ENCODE data around the gene DNM2.

The DNM2 gene

DNA sequence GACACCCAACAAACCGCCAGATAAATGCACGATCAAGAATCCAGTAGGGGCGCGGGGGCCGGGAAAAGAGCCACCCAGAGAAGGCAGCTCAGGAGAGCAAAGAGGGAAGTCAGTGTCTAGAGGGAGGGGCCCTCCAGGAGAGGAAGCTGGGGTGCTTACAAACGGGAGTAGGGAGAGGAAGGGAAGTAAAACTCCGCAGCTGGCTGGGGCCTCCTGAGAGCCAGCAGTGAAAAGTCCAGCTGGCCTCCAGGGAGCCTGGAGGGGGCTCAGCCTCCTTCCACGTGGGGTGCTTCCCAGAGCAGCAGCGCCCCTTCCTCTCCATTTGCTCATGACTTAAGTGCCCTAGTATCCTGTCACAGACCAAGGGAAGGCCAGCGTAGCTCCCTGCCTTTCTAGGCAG lies 66.4 kb downstream of the DNM2 start:
- DNase-seq = no peak

DNA sequence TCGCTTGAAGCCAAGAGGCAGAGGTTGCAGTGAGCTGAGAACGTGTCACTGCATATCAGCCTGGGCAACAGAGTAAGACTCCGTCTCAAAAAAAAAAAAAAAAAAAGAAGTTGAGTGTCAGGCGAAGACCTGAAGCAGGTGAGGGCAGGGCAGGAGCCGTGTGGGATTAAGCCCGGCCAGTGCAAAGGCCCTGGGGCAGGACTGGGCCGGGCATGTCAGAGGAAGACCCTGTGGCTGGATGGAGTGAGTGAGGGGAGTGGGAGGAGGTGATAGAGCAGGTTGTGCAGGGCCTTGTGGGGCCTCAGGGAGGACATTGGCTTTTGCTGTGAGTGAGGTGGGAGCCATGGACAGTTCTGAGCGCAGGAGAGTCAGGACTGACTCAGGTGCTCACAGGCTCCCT lies 70.3 kb downstream of the DNM2 start:
- DNase-seq = no peak

DNA sequence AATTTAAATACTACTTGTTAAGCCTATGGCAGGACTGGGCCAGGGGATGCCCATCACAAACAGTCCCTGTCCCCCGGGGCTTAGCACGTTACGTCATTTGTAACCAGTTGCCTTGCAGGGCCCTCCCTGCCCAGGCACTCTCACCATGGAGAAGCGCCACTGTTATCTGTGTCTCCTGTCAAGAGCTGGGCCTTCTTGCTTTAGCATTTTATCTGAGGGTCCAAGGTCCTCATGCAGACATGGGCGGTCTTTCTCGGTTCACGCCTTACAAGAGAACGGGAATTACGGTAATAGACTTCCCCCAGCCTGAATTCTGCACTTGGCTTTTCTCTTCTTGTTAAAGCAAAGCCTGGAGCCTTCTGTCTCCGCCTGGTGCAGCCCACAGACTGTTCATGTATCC lies 72.0 kb downstream of the DNM2 start:
- DNase-seq = no peak

DNA sequence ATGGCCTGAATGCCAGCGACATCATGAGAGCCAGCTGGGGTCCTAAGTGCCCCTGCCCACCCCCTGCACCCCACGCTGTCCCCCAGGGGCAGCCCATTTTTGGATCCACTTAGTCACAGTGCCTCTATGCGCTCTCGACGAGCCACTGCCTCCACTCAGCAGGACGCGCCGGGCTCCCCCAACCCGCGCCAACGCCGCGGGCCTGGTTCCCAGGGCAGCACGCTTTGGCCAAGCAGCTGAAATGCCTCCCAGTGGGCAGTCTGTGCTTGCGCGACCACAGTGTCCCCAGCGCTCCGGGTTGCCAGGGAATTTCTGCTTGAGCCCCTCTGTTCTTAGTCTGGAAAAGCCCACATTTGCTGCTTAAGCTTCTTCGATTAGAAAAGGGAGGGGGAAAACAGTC lies 78.8 kb downstream of the DNM2 start:
- no peak for DNase-seq

DNA sequence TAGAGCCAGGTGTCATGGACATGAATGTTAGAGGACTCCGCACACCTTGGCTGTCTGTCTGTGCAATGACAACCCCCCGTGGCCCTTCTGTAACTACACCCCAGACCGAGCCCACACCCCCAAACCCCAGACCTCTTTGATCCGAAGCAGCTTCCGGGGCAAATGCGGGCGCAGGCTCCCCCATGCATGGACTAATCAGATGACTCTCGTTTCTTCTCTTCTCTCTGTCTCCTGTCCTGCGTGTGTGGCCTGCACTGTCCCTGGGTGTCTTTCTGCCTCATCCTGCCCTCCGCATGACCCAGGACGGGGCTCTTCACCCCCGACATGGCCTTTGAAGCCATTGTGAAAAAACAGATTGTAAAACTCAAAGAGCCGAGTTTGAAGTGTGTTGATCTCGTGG lies 79.2 kb downstream of the DNM2 start:
- no peak for DNase-seq

DNA sequence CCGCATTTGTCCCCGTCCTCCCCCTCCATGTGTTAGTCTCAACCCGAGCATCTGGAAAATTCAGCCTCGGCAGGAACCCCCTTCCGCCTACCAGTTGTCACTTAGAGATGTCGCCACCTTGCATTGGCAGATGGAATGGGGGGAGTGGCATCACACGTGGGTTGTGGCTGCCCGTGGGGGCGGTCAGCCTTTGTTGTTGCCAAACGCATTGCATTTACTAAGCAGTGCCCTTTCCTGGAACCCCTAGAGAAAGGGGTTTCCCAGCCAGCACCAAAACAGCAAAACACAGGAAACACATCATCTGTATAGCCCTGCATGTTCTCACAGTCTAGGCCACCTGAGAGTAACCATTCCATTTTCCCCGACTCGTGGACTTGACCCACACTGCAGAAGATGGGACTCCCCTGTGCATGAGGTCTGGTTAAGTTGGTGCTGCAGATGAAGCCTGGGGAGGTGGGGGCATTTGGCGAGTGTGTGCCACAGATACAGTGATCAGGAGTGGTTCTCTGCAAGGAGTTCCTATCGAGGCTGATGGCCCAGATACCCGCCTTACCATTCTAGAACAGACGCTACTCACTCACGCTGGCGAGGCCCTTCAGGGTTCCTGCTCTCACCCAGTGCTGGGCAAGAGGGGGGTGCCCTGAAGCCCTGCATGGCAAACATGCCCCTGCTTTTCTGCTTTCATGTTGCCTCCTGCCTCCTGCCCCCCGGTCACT lies 79.8 kb downstream of the DNM2 start:
- DNase-seq = no peak

- DNase-seq = no peak
Measured at GRCh38 chr19:10800488-10800887, 82.6 kb downstream of the DNM2 start.

DNA sequence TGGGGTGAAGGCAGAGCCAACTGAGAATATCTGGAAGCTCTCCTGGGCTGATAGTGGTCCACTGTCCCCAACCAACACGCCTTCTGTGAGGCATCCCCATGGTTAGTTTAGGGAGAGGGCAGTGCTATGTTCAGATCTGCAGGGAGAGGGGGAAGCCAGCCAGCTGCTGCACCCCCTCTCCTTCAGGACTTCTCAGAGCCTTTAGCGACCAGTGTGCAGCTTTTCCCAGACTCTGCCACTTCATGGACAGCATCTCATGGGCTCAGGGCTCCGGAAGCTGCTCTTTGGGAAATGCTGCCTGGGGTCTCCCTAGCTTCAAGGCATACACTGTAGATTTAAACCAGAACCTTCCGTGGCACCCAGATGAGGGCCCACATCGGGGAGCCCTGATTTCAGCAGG lies 84.6 kb downstream of the DNM2 start:
- DNase-seq = no peak

DNA sequence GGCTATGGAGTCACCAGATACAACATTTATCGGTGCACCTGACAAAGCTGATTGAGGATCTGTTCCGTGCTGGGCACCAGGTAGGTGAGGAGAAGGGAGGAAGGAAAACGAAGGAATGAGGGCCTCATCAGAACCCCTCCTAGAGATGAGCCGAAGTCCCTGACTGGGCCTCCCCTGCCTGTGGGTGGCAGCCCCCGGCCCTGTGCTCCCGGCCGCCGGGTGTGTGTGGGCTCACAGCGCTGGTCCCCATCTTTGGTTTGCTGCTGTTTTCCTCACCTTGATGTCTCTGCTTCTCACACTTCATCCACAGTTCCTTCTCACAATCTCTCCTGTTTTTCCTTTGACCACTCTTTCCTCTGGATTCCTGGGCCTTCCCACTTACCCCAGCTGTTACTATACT lies 85.4 kb downstream of the DNM2 start:
- DNase-seq = no peak

- no peak for DNase-seq
Measured at GRCh38 chr19:10805065-10805757, 87.3 kb downstream of the DNM2 start.

- no peak for DNase-seq
Measured at GRCh38 chr19:10805758-10806247, 87.9 kb downstream of the DNM2 start.

GRCh38 chr19:10808937-10809649 lies 91.2 kb downstream of the DNM2 start:
- DNase-seq = peak; percentile 69

DNA sequence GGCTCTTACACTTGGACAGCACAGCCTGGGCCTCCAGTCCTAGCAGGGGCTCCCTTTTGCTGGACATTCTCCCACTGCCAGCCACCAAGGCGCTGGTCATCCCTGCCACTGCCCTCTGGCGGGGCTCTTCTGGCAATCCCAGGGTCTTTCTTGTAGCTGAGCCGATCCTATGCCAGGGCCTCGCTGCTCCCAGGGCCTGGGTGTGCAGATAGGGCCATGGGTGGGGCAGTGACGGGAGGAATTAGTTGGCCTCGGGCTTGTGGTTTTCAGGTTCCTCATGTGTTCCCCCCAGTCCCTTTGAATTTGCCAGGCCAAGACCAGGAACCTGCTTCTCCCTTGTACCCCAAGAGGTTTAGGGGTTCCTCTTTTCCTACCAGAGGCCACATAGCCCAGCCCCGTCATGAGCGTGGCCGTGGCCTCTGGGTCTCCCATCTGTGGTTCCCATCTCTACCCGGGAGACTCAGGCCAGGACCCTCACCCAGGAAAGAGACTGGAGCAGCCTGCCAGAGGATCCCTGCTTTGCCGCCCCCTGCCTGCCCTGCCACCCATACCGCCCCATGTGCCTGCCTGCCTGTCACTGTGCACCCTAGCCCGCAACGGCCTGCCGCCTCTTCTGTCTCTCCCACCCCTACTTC lies 91.9 kb downstream of the DNM2 start:
- DNase-seq = no peak

GRCh38 chr19:10811391-10812111 lies 93.7 kb downstream of the DNM2 start:
- no peak for DNase-seq

- DNase-seq = no peak
Measured at GRCh38 chr19:10812196-10812595, 94.3 kb downstream of the DNM2 start.

DNA sequence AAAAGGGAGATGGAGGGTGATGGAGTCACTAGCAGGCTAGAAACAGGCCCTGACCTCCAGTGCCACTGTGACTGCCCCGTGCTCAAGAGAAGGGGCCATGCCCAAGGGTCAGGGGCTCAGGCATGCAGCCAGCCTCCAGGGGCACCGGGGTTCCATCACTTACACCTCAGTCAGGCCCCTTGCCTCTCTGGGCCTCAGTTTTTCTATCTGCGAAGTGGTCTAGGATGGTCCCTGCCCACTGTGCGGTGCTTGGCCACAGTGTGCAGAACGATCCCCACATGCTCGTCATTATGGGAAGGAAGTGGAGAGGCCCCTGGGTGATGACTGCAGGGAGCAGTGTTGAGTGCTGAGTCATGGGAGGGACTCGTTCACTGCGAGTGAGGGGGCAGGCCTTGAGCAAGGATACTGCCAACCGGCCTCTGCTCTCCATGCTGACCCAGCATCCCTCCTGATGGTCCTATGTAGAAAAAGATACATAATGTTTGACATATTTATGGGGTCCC lies 95.1 kb downstream of the DNM2 start:
- DNase-seq = no peak

- DNase-seq = no peak
Measured at GRCh38 chr19:10815007-10815536, 97.2 kb downstream of the DNM2 start.

GRCh38 chr19:10815969-10816644 lies 98.2 kb downstream of the DNM2 start:
- no peak for DNase-seq

- no peak for DNase-seq
Measured at GRCh38 chr19:10816691-10817090, 98.8 kb downstream of the DNM2 start.

GRCh38 chr19:10817291-10818038 lies 99.6 kb downstream of the DNM2 start:
- DNase-seq = no peak

All from NCI-H69 (cell line).